ENCODE data around the gene LIMK2.
"Not testable (repeated sequence)": the region's sequence is repeated elsewhere in the genome, so short reads cannot be mapped to it uniquely, and the experiment has no call there.

Gene LIMK2

DNA sequence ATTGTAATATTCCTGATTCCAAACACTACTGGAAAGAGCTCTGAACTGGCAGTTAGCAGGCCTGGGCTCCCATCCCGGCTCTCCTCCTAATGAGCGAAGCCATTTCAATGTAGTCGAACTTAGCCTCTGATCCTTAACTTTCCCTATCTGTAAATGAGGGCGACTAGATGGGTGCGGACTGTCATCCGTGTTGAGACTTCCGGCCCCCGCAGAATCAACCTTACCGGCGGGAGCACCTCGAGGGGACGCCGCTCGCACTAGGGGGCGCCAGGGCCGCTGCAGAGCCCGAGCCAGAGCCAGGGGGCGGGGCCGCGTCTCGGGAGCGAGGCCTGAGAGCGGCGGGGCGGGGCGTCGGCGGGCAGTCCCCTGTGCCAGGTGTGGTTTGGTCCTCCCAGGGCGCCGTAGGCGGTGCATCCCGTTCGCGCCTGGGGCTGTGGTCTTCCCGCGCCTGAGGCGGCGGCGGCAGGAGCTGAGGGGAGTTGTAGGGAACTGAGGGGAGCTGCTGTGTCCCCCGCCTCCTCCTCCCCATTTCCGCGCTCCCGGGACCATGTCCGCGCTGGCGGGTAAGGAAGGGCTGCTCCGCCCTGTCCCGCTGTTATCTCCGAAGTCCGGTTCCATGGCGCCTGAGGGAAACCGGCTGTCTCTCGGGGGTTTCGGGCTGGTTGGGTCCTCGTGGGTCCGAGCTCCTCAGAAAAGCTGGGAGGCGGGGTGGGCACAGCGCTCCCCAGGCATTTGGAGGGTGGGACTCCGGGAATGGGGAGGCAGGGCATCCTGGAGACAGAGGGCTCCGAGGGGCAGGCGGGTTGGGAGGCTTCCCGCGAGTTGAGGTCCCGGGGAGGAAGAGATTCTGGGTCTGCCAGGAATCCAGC lies at the start of gene LIMK2:
Gene LIMK2 (plus strand): TSS at position 437 of the 869 bp plus-strand sequence. CDS start 111 bp downstream, at position 548.
- Mint-ChIP-seq H3K27ac (peak within 1 kb of the TSS; percentile 82), H3K4me1 (ENCODE audit: low read depth) (peaks cover 35% of the 10 kb centered on the region)

DNA sequence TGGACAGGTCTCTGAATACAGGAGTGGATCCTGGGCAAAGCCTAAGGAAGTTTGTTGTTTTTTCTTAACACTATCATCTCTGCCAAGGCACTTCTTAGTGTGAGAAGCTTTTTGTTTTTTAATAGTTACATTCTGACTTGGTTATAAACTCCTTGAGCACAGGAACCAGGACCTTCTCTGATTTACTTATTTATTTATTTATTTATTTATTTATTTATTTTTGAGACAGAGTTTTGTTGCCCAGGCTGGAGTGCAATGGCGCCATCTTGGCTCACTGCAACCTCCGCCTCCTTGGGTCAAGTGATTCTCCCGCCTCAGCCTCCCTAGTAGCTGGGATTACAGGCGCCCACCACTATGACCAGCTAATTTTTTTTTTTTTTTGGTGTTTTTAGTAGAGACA lies 41.1 kb upstream of the LIMK2 start:
- peaks cover 25% of the 10 kb centered on the region for H3K36me3 Mint-ChIP-seq (ENCODE audit: low read depth)
- peaks cover 48% of the 10 kb centered on the region for H3K4me1 Mint-ChIP-seq (ENCODE audit: low read depth)
- no peaks in the 10 kb centered on the region for H3K9me3 Mint-ChIP-seq
- no peaks in the 10 kb centered on the region for H3K27me3 Mint-ChIP-seq
- no peak overlapping the region for H3K27ac Mint-ChIP-seq
- no peak overlapping the region for H3K4me3 Mint-ChIP-seq

More for the DNA sequence above, at the start of gene LIMK2:
- Mint-ChIP-seq H3K27me3 (no peaks in the 10 kb centered on the region), H3K36me3 (ENCODE audit: low read depth) (peaks cover 6% of the 10 kb centered on the region), H3K9me3 (no peaks in the 10 kb centered on the region), H3K4me3 (peak within 1 kb of the TSS; percentile 87)

DNA sequence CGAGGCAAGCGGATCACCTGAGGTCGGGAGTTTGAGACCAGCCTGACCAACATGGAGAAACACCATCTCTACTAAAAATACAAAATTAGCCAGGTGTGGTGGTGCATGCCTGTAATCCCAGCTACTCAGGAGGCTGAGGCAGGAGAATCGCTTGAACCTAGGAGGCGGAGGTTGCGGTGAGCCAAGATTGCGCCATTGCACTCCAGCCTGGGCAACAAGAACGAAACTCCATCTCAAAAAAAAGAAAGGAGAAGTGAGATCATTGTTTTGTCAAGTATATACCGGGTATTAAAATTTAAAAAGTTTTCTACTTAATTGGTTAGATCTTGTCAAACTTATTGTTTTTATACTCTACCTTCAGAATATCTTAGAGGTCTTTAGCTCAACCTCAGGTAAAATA lies 40.4 kb upstream of the LIMK2 start:
- not testable (repeated sequence) for H3K4me3 Mint-ChIP-seq, H3K27me3 Mint-ChIP-seq, H3K9me3 Mint-ChIP-seq, H3K27ac Mint-ChIP-seq
- Mint-ChIP-seq H3K4me1 (ENCODE audit: low read depth) (peaks cover 43% of the 10 kb centered on the region), H3K36me3 (ENCODE audit: low read depth) (peaks cover 20% of the 10 kb centered on the region)

DNA sequence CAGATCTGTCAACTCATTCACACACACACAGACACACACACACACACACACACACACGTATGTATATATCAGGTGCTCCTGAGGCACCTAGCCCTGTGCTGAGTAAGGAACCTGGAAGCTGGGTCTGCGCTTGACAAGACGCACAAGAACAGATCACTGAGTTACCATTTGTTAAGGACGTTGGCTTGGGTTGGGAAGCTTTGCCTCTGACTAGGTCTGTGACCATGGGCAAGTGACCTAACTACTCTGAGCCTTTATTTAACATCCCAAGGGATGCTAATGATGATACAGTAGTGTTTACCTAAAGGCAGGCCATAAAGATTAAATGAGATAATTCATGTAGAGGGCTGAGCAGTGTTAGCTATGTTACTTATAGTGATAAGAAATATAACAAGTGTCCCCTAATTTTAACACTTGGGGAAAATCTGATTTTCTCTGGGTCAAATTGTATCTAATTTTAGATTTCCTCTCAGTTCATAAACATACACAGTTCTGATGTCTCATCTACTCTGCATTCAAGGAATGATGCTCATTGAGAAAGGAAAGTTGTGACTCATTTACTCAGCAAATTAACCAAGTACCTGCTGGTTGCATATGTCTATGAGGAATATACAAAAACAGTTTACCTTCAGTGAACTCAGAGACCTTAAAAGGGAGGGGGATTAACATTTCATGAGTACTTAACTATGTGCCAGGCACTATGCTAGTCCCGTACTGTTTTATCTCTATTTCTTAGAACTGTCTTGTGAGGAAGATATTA lies 38.5 kb upstream of the LIMK2 start:
- Mint-ChIP-seq H3K4me3 (peak overlapping the region; percentile 55), H3K27ac (peak overlapping the region; percentile 79), H3K36me3 (ENCODE audit: low read depth) (peaks cover 19% of the 10 kb centered on the region), H3K27me3 (no peaks in the 10 kb centered on the region), H3K9me3 (no peaks in the 10 kb centered on the region), H3K4me1 (ENCODE audit: low read depth) (peaks cover 34% of the 10 kb centered on the region)

DNA sequence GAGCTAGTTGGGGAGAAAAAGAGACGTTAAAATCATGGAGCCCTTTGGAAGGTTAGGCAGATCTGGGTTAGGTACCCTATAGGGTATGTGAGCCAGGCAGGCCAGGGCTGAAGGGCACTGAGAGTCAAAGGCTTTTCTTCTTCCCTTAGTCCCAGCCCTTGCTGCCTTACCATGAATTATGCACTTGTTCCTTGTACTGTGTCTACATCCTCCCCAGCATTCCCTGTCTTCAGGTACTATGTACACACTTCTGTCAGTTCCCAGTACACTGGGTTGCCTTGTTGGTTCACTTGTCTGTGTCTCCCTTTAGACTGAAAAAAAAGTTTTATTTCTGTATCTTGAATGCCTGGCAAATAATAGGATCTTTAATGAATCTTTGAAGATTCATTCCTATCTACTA lies 35.2 kb upstream of the LIMK2 start:
- Mint-ChIP-seq H3K4me3 (no peak overlapping the region), H3K9me3 (no peaks in the 10 kb centered on the region)

DNA sequence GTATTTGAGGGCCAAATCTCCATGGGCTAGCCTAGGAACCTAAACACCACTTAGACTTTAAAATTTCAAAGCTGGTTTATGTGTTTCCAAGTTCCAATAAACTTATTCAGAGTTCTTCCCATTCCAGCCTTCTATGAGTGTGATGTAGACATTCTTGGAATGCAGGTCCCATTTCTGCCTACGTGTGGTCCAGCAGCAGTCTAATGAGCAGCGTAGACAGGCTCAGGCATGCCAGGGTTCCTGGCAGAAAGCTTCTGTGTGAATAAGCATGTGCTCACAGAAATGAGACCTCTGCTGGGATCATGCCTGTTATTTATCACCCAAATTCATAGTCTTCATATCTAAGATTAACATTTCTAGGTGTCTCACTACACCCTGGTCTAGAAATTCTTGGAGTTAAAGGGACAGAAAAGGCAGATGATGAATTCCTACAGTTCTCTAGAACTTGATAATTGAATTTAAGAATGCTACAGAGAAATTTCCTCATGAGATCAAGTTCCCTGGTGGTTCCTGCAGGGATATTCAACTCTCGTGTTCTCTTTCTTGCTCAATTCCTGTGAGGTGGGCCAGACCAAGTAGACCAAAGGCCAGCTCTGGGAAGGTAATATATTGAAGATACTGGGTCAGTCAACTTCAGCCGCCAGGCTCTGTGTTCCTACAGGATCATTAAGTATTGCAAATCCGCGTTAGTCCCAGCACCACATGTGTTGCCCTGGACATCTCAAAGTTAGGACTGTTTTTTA lies 34.5 kb upstream of the LIMK2 start:
- Mint-ChIP-seq H3K9me3 (no peaks in the 10 kb centered on the region), H3K27me3 (no peaks in the 10 kb centered on the region), H3K4me3 (no peak overlapping the region), H3K36me3 (ENCODE audit: low read depth) (peaks cover 19% of the 10 kb centered on the region), H3K4me1 (ENCODE audit: low read depth) (peaks cover 22% of the 10 kb centered on the region), H3K27ac (no peak overlapping the region)

More for the DNA sequence above, 35.2 kb upstream of the LIMK2 start:
- Mint-ChIP-seq H3K4me1 (ENCODE audit: low read depth) (peaks cover 27% of the 10 kb centered on the region), H3K36me3 (ENCODE audit: low read depth) (peaks cover 19% of the 10 kb centered on the region), H3K27ac (no peak overlapping the region), H3K27me3 (no peaks in the 10 kb centered on the region)

DNA sequence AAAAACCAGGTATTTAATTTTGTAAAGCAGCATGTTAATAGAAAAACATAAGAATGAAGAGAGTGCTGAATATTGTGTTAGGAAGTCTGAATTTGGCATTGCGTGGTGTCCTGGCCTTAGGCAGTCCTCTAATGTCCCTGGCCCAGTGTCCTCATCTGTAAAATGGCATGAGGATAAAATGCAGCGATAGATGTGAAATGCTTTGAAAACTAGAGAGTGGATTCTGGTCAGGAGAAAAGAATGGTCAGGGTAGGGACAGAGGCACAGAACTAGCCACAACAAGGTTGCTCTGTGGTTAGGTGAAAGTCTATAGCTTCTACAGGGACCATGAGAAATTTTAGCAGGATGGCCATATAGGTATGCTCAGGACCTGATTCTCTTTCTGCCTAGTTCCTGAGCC lies 33.2 kb upstream of the LIMK2 start:
- Mint-ChIP-seq H3K27ac (no peak overlapping the region), H3K9me3 (no peaks in the 10 kb centered on the region), H3K36me3 (ENCODE audit: low read depth) (peaks cover 14% of the 10 kb centered on the region), H3K4me1 (ENCODE audit: low read depth) (peaks cover 10% of the 10 kb centered on the region), H3K4me3 (no peak overlapping the region), H3K27me3 (no peaks in the 10 kb centered on the region)

DNA sequence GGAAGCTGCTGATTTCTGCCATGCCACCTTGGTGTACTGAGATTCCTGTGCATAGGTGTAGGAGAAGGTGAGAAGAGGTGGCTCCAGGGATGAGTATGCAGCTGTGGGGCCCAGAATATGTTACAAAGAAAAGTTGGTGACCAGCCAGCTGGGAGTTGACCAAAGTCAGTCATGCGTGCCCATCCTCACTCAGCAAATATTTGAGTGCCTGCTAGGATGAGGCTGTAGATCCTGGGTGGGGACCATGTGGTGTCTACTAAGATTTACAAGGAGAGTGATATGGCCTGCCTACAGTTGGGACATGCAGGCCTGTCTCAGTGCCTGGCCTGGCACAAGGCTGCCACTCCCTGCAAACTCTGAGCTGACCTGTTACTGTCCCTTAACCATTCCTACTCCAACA lies 32.8 kb upstream of the LIMK2 start:
- Mint-ChIP-seq H3K36me3 (ENCODE audit: low read depth) (peaks cover 12% of the 10 kb centered on the region), H3K27me3 (no peaks in the 10 kb centered on the region), H3K27ac (no peak overlapping the region), H3K9me3 (no peaks in the 10 kb centered on the region), H3K4me1 (ENCODE audit: low read depth) (peaks cover 5% of the 10 kb centered on the region), H3K4me3 (no peak overlapping the region)

DNA sequence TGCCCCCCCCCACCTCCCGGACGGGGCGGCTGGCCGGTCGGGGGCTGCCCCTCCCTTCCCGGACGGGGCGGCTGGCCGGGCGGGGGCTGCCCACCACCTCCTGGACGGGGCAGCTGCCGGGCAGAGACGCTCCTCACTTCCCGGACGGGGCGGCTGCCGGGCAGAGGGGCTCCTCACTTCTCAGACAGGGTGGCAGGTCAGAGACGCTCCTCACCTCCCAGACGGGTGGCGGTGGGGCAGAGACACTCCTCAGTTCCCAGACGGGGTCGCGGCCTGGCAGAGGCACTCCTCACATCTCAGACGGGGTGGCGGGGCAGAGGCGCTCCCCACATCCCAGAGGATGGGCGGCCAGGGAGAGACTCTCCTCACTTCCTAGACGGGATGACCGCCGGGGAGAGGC lies 28.1 kb upstream of the LIMK2 start:
- Mint-ChIP-seq H3K4me3 (no peak overlapping the region), H3K9me3 (no peaks in the 10 kb centered on the region), H3K36me3 (ENCODE audit: low read depth) (peaks cover 17% of the 10 kb centered on the region), H3K27me3 (no peaks in the 10 kb centered on the region), H3K4me1 (ENCODE audit: low read depth) (peaks cover 3% of the 10 kb centered on the region), H3K27ac (no peak overlapping the region)

DNA sequence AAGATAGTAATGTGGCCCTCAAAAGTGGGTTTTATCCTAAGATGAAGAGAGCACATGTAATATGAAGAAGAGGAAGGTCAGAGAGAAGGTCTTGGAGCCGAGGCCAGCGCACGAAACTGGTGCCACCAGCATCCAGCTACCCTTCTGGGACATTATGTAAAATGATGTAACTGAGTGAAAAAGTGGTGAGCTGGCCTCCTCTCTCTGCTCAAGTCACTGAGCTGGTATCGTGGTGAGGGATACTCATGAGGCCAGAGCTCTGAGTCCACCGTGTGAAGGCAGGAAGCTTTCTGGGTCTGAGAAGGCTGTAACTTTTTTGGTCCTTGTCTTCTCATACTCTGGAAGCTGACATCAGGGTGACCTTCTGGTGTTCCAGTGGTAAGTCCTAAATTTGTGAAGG lies 27.0 kb upstream of the LIMK2 start:
- Mint-ChIP-seq H3K27ac (no peak overlapping the region), H3K27me3 (no peaks in the 10 kb centered on the region), H3K4me1 (ENCODE audit: low read depth) (no peaks in the 10 kb centered on the region), H3K9me3 (no peaks in the 10 kb centered on the region), H3K4me3 (no peak overlapping the region), H3K36me3 (ENCODE audit: low read depth) (peaks cover 21% of the 10 kb centered on the region)

DNA sequence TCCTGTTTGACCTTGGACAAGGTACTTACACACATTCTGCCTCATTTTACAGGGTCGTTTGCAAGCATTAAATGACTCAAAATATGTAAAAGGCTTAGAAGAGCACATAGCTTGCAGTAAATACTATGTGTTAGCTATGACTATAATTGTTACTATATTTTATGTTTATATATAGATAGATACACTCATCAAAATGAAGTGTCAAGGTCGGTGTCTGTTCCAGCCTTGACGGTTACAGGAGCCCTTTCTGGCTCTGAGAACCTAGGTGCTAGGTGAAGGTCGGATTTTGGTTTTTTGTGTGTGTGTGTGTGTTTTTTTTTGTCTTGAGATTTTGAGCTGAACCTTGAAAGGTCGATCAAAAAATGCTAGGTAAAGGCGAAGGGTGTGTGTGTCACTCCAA lies 24.5 kb upstream of the LIMK2 start:
- H3K9me3 Mint-ChIP-seq: no peaks in the 10 kb centered on the region
- no peaks in the 10 kb centered on the region for H3K4me1 Mint-ChIP-seq (ENCODE audit: low read depth)
- peaks cover 27% of the 10 kb centered on the region for H3K36me3 Mint-ChIP-seq (ENCODE audit: low read depth)
- H3K27me3 Mint-ChIP-seq: no peaks in the 10 kb centered on the region
- H3K27ac Mint-ChIP-seq: no peak overlapping the region
- H3K4me3 Mint-ChIP-seq: no peak overlapping the region

DNA sequence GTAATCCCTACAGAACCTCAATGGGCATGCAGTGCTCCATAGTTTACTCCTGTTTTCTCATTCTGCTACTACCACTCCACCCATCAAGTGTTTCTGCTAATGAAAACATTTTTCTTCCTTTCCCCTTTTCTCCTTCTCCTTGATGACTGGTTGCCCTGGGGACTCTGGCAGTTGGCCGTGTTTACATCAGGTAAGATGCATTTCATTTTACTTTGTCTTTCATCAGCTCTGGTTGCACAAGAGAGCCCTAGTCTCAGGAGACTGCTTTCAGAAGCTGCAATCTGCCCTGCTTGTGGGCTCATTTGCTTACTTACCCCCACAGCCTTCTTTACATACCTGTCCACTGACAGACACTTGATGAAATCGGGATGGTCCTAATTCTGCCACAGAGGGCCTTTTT lies 19.6 kb upstream of the LIMK2 start:
- no peaks in the 10 kb centered on the region for H3K27me3 Mint-ChIP-seq
- H3K9me3 Mint-ChIP-seq: no peaks in the 10 kb centered on the region
- H3K4me3 Mint-ChIP-seq: no peak overlapping the region

DNA sequence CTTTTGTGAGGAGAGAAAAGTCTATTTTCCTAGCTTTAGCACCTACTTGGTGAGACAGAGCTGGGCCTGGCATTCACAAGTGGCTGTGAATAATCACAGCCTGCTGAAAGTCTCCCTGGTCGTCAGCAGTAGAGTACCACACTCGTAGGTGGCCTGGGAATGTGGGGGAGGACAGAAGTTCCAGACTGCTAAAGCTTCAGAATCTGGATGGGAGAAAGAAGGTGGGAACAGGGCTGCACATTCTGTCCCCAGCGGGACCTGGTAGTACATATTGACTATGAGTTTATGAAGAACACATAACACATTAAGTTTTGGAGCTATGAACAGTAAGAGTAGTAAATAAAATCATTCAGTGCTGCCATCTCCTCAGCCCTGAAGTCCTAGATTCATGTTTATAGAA lies 19.0 kb upstream of the LIMK2 start:
- H3K27ac Mint-ChIP-seq: no peak overlapping the region
- no peaks in the 10 kb centered on the region for H3K27me3 Mint-ChIP-seq
- H3K36me3 Mint-ChIP-seq (ENCODE audit: low read depth): peaks cover 28% of the 10 kb centered on the region
- H3K4me3 Mint-ChIP-seq: no peak overlapping the region
- H3K4me1 Mint-ChIP-seq (ENCODE audit: low read depth): no peaks in the 10 kb centered on the region
- no peaks in the 10 kb centered on the region for H3K9me3 Mint-ChIP-seq

More for the DNA sequence above, 19.6 kb upstream of the LIMK2 start:
- Mint-ChIP-seq H3K27ac (no peak overlapping the region), H3K36me3 (ENCODE audit: low read depth) (peaks cover 28% of the 10 kb centered on the region), H3K4me1 (ENCODE audit: low read depth) (no peaks in the 10 kb centered on the region)

DNA sequence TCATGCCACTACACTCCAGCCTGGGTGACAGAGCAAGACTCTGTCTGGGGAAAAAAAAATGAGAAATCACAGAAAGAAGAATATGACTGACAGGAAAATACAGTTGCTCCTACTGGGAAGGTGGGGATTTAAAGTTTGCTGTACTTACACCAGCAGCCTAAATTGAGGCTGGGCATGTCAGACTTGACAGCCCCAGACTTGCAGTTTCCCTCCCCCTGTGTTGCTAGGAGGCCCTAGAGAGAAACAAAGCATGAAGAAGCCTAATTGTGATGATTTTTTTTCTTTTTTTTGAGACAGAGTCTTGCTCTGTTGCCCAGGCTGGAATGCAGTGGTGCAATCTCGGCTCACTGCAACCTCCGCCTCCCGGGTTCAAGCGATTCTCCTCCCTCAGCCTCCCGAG lies 17.4 kb upstream of the LIMK2 start:
- H3K4me1 Mint-ChIP-seq (ENCODE audit: low read depth); H3K27ac Mint-ChIP-seq; H3K27me3 Mint-ChIP-seq; H3K4me3 Mint-ChIP-seq; H3K9me3 Mint-ChIP-seq: not testable (repeated sequence)
- peaks cover 30% of the 10 kb centered on the region for H3K36me3 Mint-ChIP-seq (ENCODE audit: low read depth)

DNA sequence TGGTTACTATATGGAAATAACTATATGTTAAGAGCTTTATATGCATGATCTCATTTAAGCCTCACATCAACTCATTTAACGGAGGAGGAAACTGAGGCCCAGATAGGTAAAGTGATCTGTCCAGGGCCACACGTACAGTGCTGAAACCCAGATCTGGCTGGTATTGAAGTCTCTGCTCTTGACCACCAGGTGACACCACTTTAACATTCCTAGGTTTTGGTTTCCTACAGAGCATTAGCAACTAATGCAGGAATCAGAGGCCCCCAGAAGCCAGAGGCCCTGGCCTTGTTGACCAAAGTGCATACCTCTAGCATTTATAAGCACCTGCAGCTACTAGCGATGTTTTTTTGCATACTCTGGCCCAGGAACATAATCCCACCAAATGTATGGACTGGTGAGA lies 12.9 kb upstream of the LIMK2 start:
- no peak overlapping the region for H3K27ac Mint-ChIP-seq
- no peaks in the 10 kb centered on the region for H3K27me3 Mint-ChIP-seq
- H3K36me3 Mint-ChIP-seq (ENCODE audit: low read depth): peaks cover 21% of the 10 kb centered on the region
- H3K4me3 Mint-ChIP-seq: no peak overlapping the region
- no peaks in the 10 kb centered on the region for H3K9me3 Mint-ChIP-seq
- H3K4me1 Mint-ChIP-seq (ENCODE audit: low read depth): no peaks in the 10 kb centered on the region

Data from stimulated activated naive CD8-positive, alpha-beta T cell treated with anti-CD3 and anti-CD28 coated beads, Interleukin-15, Interleukin-2, amounts not matched to agents 100 ng/mL and 50 ng/mL, for 24 hours (primary cell).